HUES64 (cell line): ENCODE measurements around the gene XPC.

Source experiments
- H3K27ac ChIP-seq: 2 replicates; pipeline ENCODE4 v1.7.0; 2013; ENCODE audit warnings: low read depth, low read length, inconsistent platforms
- H3K27me3 ChIP-seq: 2 replicates; pipeline ENCODE4 v1.6.1; 2013; ENCODE audit warnings: mild to moderate bottlenecking, low read length; ENCODE audit not compliant: insufficient read depth
- H3K36me3 ChIP-seq: 2 replicates; pipeline ENCODE4 v1.6.1; 2013; ENCODE audit warnings: mild to moderate bottlenecking, low read length; ENCODE audit not compliant: insufficient read depth
- H3K4me1 ChIP-seq: 2 replicates; pipeline ENCODE4 v1.6.1; 2013; ENCODE audit warnings: mild to moderate bottlenecking, low read length, moderate library complexity; ENCODE audit not compliant: insufficient read depth
- H3K4me3 ChIP-seq: 2 replicates; pipeline ENCODE4 v1.5.1; 2013; ENCODE audit warnings: mild to moderate bottlenecking, low read length, moderate library complexity
- H3K9ac ChIP-seq: 2 replicates; pipeline ENCODE4 v1.6.1; 2013; ENCODE audit warnings: mild to moderate bottlenecking, low read depth, low read length
- H3K9me3 ChIP-seq: 2 replicates; pipeline ENCODE4 v1.6.1; 2013; ENCODE audit warnings: low read depth, low read length; ENCODE audit not compliant: insufficient read depth
- WGBS: fragments of 150-250, 120-280 bp; methylation state at CpG from one replicate; pipeline ENCODE4 v1.1.7; 2013; ENCODE audit warnings: missing lambda C conversion rate; 5-methylcytosine and 5-hydroxymethylcytosine counted together

Gene XPC

GRCh38 chr3:14153663-14154062, 24.7 kb downstream of the XPC start:
- 97% methylated on average over 6 of the region's 6 CpGs for WGBS
- Histone ChIP-seq H3K4me1 (no peaks in the 10 kb centered on the region), H3K9me3 (no peaks in the 10 kb centered on the region), H3K27ac (no peak overlapping the region), H3K9ac (no peak overlapping the region), H3K27me3 (no peaks in the 10 kb centered on the region), H3K4me3 (no peak overlapping the region), H3K36me3 (peaks cover 60% of the 10 kb centered on the region)

- WGBS: 88% methylated on average over 4 of the region's 4 CpGs
- Histone ChIP-seq H3K36me3 (peaks cover 56% of the 10 kb centered on the region), H3K4me1 (peaks cover 5% of the 10 kb centered on the region; the same call in 1 of the 2 replicates), H3K4me3 (no peak overlapping the region), H3K27ac (no peak overlapping the region), H3K9me3 (no peaks in the 10 kb centered on the region), H3K27me3 (no peaks in the 10 kb centered on the region), H3K9ac (no peak overlapping the region)
Measured at GRCh38 chr3:14152963-14153355, 25.4 kb downstream of the XPC start.

DNA sequence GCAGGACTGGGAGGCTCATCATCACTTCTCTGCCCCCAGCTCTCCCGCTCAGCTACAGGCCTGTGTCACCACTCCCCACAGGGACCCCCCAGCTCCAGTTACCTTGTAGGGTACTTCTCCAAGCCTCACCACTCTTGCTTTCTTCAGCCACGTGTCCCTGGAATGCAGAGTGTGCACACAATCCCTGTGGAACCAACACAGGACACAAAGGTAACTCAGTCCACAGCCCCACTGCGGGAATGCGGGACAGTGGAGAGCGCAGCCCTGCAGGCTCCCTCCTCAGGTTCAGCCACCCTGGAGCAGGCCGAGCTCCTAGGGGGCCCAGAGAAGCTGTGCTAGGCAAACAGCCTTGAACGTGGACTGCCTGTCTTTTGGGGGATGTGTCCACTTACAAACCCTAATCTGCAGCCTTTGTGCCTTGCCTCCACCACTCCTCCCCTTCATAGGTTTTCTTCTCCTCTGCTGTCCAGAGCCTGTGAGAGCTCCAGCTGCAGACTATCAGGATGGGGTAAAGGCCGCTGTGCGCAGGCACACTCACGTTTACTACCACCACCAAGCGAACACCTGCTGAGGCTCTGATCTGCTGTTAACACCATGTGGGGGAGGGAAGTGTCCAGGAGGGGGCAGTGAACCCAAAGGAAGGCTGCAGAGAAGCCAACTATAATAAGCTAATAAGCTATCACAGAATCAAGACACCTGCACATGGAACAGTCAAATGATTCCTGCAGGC, 26.0 kb downstream of the XPC start:
- H3K4me3 ChIP-seq: no peak overlapping the region
- no peak overlapping the region for H3K9ac ChIP-seq
- H3K36me3 ChIP-seq: peaks cover 52% of the 10 kb centered on the region
- 91% methylated on average over 7 of the region's 11 CpGs for WGBS
- H3K27ac ChIP-seq: no peak overlapping the region
- H3K9me3 ChIP-seq: no peaks in the 10 kb centered on the region
- H3K4me1 ChIP-seq: peaks cover 6% of the 10 kb centered on the region; the same call in 1 of the 2 replicates
- H3K27me3 ChIP-seq: no peaks in the 10 kb centered on the region

- Histone ChIP-seq H3K27me3 (no peaks in the 10 kb centered on the region), H3K27ac (no peak overlapping the region), H3K9me3 (no peaks in the 10 kb centered on the region), H3K4me1 (peaks cover 6% of the 10 kb centered on the region; the same call in 1 of the 2 replicates), H3K36me3 (peaks cover 52% of the 10 kb centered on the region), H3K4me3 (no peak overlapping the region), H3K9ac (no peak overlapping the region)
- 95% methylated on average over 12 of the region's 12 CpGs for WGBS
Measured at GRCh38 chr3:14151471-14152083, 26.8 kb downstream of the XPC start.

DNA sequence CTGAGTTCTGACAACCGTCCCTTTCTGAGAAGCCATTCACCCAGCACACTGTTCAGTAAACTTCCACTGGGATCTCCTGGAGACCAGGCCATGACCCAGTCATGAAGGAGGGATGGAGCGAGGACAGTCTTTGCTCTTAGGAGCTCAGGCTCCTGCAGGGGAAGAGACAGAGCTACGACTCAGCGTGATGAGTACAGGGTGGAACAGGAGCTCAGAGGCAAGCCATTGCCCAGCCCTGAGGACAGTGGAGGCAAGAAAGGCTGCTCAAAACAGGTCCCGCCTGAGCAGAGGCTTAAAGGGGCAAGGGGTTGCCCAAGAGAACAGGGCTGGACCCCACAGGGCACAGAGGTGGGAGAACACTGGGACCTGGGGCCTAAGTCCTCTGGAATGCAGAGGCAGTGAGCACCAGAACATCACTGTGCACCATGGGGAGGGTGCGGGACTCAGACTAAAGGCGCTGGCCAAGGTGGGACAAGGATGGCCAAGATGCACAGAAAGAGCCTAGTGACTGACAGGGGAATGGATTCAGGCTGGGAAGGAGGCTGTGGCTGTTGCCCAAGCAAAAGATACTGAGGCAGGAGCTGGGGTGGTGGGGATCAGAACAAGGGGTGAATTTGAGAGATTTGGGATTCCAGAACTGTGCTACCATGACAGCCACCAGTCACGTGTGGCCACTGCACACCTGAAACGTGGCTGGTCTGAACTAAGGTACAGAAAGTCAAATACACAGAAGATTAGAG, 27.7 kb downstream of the XPC start:
- H3K9ac ChIP-seq: no peak overlapping the region

DNA sequence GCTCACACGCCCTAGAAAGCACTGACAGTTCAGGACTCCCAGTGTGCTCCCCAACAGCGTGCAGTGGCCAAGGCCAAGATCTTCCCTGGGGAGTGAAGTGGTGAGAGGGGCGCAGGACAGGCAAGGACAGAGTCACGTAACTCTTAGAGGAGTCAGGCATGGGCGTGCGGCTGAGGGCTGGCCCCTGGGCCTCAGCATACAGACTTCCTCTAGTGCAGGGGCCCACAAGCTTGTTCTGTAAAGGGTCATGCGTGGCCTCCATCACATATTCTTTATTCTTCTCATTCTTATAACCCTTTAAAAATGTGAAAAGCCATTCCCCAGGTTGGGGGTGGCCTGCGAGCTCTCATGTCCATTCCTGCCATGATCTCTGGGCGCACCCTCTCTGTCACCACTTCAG, 28.3 kb downstream of the XPC start:
- Histone ChIP-seq H3K36me3 (peaks cover 55% of the 10 kb centered on the region), H3K9ac (no peak overlapping the region), H3K4me3 (no peak overlapping the region), H3K27me3 (no peaks in the 10 kb centered on the region), H3K9me3 (no peaks in the 10 kb centered on the region), H3K27ac (no peak overlapping the region), H3K4me1 (peaks cover 8% of the 10 kb centered on the region; the same call in 1 of the 2 replicates)
- 93% methylated on average over 9 of the region's 9 CpGs for WGBS

More for the DNA sequence above, 27.7 kb downstream of the XPC start:
- Histone ChIP-seq H3K4me1 (peaks cover 6% of the 10 kb centered on the region; the same call in 1 of the 2 replicates), H3K4me3 (no peak overlapping the region), H3K36me3 (peaks cover 52% of the 10 kb centered on the region), H3K27me3 (no peaks in the 10 kb centered on the region), H3K9me3 (no peaks in the 10 kb centered on the region), H3K27ac (no peak overlapping the region)
- 91% methylated on average over 9 of the region's 9 CpGs for WGBS

DNA sequence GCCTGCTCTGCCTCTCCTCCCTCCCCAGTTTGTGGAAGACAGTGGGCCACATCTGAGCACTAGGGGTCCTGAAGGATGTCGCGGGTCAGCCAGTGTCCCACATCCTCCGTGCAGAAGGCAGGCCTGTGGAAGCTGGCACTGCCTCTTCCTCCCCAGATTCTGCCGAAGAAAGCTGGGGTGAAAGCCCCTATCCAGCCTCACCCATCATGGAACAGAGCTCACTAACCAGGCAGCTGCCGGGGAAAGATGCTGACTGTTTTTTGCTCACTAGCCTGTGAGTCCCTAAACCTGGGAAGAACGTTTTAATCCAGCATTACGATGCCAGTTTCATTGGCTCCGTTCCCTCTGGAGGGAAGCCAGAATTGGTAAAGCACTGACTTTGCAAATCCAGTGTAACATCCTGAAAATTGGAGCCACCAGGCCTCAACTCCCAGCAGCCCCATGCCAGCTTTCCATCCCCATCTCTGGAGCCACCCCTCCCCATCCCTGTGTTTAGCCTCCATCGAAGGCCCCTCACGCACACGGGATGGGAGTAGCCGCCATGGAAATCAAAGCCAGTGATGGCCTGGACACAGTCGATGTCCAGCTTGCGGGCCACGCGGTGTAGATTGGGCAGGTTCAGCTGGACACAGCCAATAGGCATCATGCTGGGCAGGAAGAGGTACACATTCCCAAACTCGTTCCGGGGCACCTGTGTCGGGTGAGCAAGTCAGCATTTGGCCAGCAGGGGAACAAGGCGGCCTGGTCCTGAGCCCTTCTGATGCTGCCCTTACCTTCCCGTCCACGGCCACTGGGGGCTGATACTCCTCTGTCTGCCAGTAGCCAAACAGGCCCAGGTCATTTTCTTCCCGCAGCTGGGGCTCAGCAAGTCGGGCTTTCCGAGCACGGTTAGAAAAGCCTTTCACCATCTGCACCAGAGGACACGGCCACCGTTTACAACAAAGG, 30.1 kb downstream of the XPC start:
- no peaks in the 10 kb centered on the region for H3K9me3 ChIP-seq
- WGBS: 78% methylated on average over 28 of the region's 28 CpGs
- H3K36me3 ChIP-seq: peaks cover 39% of the 10 kb centered on the region

DNA sequence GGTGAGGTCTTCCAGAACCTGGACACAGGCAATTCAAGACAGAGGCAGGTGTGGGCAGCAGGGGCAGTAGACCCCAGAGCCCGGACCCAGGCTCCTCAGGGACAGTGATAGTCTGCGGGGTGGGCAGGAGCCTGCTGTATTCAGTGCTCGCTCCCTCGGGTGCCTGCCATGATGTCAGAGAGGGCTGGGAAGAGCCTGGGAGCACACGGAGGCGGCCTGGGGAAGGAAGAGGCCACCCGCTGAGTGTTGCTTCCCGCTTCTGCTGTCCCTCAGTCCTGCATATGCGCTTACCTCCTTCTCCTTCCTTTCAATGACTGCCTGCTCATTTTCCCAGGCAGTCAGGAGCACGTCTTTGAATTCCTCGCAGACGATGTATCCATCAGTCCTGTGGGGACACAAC, 30.8 kb downstream of the XPC start:
- Histone ChIP-seq H3K9ac (no peak overlapping the region), H3K4me3 (no peak overlapping the region), H3K36me3 (peaks cover 38% of the 10 kb centered on the region), H3K9me3 (no peaks in the 10 kb centered on the region), H3K27me3 (no peaks in the 10 kb centered on the region), H3K27ac (no peak overlapping the region; the same call in 1 of the 2 replicates), H3K4me1 (peaks cover 33% of the 10 kb centered on the region; the same call in 1 of the 2 replicates)
- WGBS: 60% methylated on average over 12 of the region's 12 CpGs

More for the DNA sequence above, 30.1 kb downstream of the XPC start:
- Histone ChIP-seq H3K27ac (no peak overlapping the region; the same call in 1 of the 2 replicates), H3K4me3 (no peak overlapping the region), H3K9ac (no peak overlapping the region), H3K27me3 (no peaks in the 10 kb centered on the region), H3K4me1 (peaks cover 26% of the 10 kb centered on the region; the same call in 1 of the 2 replicates)

DNA sequence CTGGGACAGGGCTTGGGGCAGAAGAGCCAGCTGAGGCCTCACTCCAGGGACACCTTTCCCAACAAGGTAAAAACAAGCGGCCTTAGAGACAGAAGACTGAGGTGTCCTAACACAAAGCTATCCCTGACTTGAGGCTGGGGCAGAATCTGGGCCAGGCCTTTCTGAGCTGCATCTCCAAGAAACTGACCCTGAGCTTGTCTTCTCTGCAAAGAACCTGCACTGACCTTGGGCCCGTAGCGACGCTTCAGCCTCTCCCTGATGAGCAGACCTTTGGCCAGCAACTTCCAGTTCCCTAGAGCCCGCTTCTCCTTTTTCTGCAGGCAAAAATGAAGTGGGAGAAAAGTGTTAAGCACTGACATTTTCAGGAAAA, 31.4 kb downstream of the XPC start:
- Histone ChIP-seq H3K36me3 (peaks cover 38% of the 10 kb centered on the region), H3K4me3 (no peak overlapping the region), H3K27me3 (no peaks in the 10 kb centered on the region), H3K9ac (no peak overlapping the region), H3K27ac (no peak overlapping the region), H3K9me3 (no peaks in the 10 kb centered on the region), H3K4me1 (peaks cover 37% of the 10 kb centered on the region; the same call in 1 of the 2 replicates)
- 92% methylated on average over 5 of the region's 5 CpGs for WGBS

GRCh38 chr3:14146381-14147065, 31.9 kb downstream of the XPC start:
- Histone ChIP-seq H3K9ac (no peak overlapping the region), H3K27ac (no peak overlapping the region), H3K4me3 (no peak overlapping the region), H3K36me3 (peaks cover 38% of the 10 kb centered on the region), H3K9me3 (no peaks in the 10 kb centered on the region), H3K27me3 (no peaks in the 10 kb centered on the region), H3K4me1 (peaks cover 37% of the 10 kb centered on the region; the same call in 1 of the 2 replicates)
- WGBS: 94% methylated on average over 10 of the region's 10 CpGs
